Measurements from ENCODE around the gene COBLL1.

GRCh38 chr2:164642268-164642667 lies 199.4 kb downstream of the COBLL1 start:
- TF ChIP-seq CTCF (IDR thresholded peaks at IDR 0.05; ENCODE audit: poor library complexity) (no peak), EZH2 (IDR thresholded peaks at IDR 0.05; ENCODE audit: borderline replicate concordance) (no peak)

Data from hepatocyte (in vitro differentiated cells).